Activated T-helper 17 cell treated with anti-CD3 and anti-CD28 coated beads, Interleukin-2, amount 50 U/mL, for 72 hours (primary cell): ENCODE measurements around the gene MGAT2. TPM values are rescaled to one million over a fixed set of nuclear protein-coding genes. Genes with fewer than 3 reads are reported as not detected.
"Not testable (repeated sequence)": the region's sequence is repeated elsewhere in the genome, so short reads cannot be mapped to it uniquely, and the experiment has no call there.

Experiments
- ATAC-seq: fragments of 150-1000 bp; cut with Tn5 transposase; replicated peaks from 2 replicates; pipeline ENCODE4 v1.10.0; 2021; ENCODE audit warnings: mild to moderate bottlenecking, moderate library complexity
- H3K27ac Mint-ChIP-seq: one replicate; pipeline ENCODE4 v1.8.0; 2022; ENCODE audit warnings: mixed read lengths
- H3K27me3 Mint-ChIP-seq: one replicate; pipeline ENCODE4 v1.8.0; 2022; ENCODE audit warnings: mixed read lengths
- H3K36me3 Mint-ChIP-seq: one replicate; pipeline ENCODE4 v1.8.0; 2022; ENCODE audit warnings: low read depth, mild to moderate bottlenecking, mixed read lengths
- H3K4me1 Mint-ChIP-seq: one replicate; pipeline ENCODE4 v1.8.0; 2022; ENCODE audit warnings: mixed read lengths
- H3K4me3 Mint-ChIP-seq: one replicate; pipeline ENCODE4 v1.8.0; 2022; ENCODE audit warnings: mild to moderate bottlenecking, mixed read lengths
- H3K9me3 Mint-ChIP-seq: one replicate; pipeline ENCODE4 v1.8.0; 2022; ENCODE audit warnings: mixed read lengths
- total RNA-seq, 2 donors: library from RNA; stranded (reverse); gene quantifications; one replicate each; pipeline ENCODE4 v1.2.3, GENCODE V29; 2022

The MGAT2 gene
- total RNA-seq, 2 donors from 2014 or later = 44.6 to 49.3 TPM

GRCh38 chr14:49593016-49593415, 27.6 kb upstream of the MGAT2 start:
- ATAC-seq = no peak
- Mint-ChIP-seq H3K27me3 (no peaks in the 10 kb centered on the region), H3K4me1 (peaks cover 4% of the 10 kb centered on the region), H3K4me3 (no peak overlapping the region), H3K9me3 (no peaks in the 10 kb centered on the region), H3K36me3 (peaks cover 3% of the 10 kb centered on the region), H3K27ac (no peak overlapping the region)

- Mint-ChIP-seq H3K27me3 (no peaks in the 10 kb centered on the region), H3K27ac (no peak overlapping the region), H3K4me1 (peaks cover 3% of the 10 kb centered on the region), H3K9me3 (no peaks in the 10 kb centered on the region), H3K36me3 (peaks cover 14% of the 10 kb centered on the region), H3K4me3 (no peak overlapping the region)
- ATAC-seq = no peak
Measured at GRCh38 chr14:49594347-49595091, 26.1 kb upstream of the MGAT2 start.

GRCh38 chr14:49598189-49598484, 22.5 kb upstream of the MGAT2 start:
- no peaks in the 10 kb centered on the region for H3K27me3 Mint-ChIP-seq
- peaks cover 10% of the 10 kb centered on the region for H3K4me1 Mint-ChIP-seq
- ATAC-seq = peak; percentile 19
- H3K4me3 Mint-ChIP-seq = peak overlapping the region; percentile 99
- H3K9me3 Mint-ChIP-seq = no peaks in the 10 kb centered on the region
- H3K27ac Mint-ChIP-seq = peak overlapping the region; percentile 98
- H3K36me3 Mint-ChIP-seq = peaks cover 37% of the 10 kb centered on the region

GRCh38 chr14:49598485-49599300, 21.9 kb upstream of the MGAT2 start, which contains the start of gene LRR1:
Gene LRR1 (plus strand): TSS chr14:49598940. CDS start chr14:49599021, 81 bp downstream.
- no peaks in the 10 kb centered on the region for H3K9me3 Mint-ChIP-seq
- peak within 1 kb of the TSS; percentile 99 for H3K4me3 Mint-ChIP-seq
- H3K27me3 Mint-ChIP-seq = no peaks in the 10 kb centered on the region
- H3K27ac Mint-ChIP-seq = peak within 1 kb of the TSS; percentile 98
- peaks cover 41% of the 10 kb centered on the region for H3K36me3 Mint-ChIP-seq
- peaks cover 10% of the 10 kb centered on the region for H3K4me1 Mint-ChIP-seq
- peak; percentile 88 for ATAC-seq

GRCh38 chr14:49607583-49607982, 13.0 kb upstream of the MGAT2 start:
- Mint-ChIP-seq H3K9me3 (no peaks in the 10 kb centered on the region), H3K27me3 (no peaks in the 10 kb centered on the region), H3K4me3 (no peak overlapping the region), H3K4me1 (peaks cover 5% of the 10 kb centered on the region), H3K27ac (no peak overlapping the region), H3K36me3 (peaks cover 62% of the 10 kb centered on the region)
- no peak for ATAC-seq

GRCh38 chr14:49612251-49612650, 8.3 kb upstream of the MGAT2 start:
- no peak overlapping the region for H3K4me3 Mint-ChIP-seq
- no peaks in the 10 kb centered on the region for H3K4me1 Mint-ChIP-seq
- ATAC-seq = no peak
- H3K36me3 Mint-ChIP-seq = peaks cover 57% of the 10 kb centered on the region
- no peak overlapping the region for H3K27ac Mint-ChIP-seq
- no peaks in the 10 kb centered on the region for H3K9me3 Mint-ChIP-seq
- H3K27me3 Mint-ChIP-seq = no peaks in the 10 kb centered on the region

- no peak overlapping the region for H3K4me3 Mint-ChIP-seq
- ATAC-seq = no peak
- H3K9me3 Mint-ChIP-seq = no peaks in the 10 kb centered on the region
- peaks cover 57% of the 10 kb centered on the region for H3K36me3 Mint-ChIP-seq
- H3K27me3 Mint-ChIP-seq = no peaks in the 10 kb centered on the region
- H3K27ac Mint-ChIP-seq = no peak overlapping the region
- no peaks in the 10 kb centered on the region for H3K4me1 Mint-ChIP-seq
Measured at GRCh38 chr14:49612671-49613070, 7.9 kb upstream of the MGAT2 start.

GRCh38 chr14:49614196-49614595, 6.4 kb upstream of the MGAT2 start:
- ATAC-seq = no peak
- Mint-ChIP-seq H3K4me1 (peaks cover 11% of the 10 kb centered on the region), H3K27ac (no peak overlapping the region), H3K36me3 (peaks cover 61% of the 10 kb centered on the region), H3K4me3 (no peak overlapping the region), H3K9me3 (no peaks in the 10 kb centered on the region), H3K27me3 (no peaks in the 10 kb centered on the region)

- Mint-ChIP-seq H3K4me1 (peaks cover 11% of the 10 kb centered on the region), H3K36me3 (peaks cover 69% of the 10 kb centered on the region), H3K27ac (peak overlapping the region; percentile 48), H3K4me3 (no peak overlapping the region), H3K27me3 (no peaks in the 10 kb centered on the region), H3K9me3 (no peaks in the 10 kb centered on the region)
- no peak for ATAC-seq
Measured at GRCh38 chr14:49615776-49616175, 4.8 kb upstream of the MGAT2 start.

GRCh38 chr14:49617852-49618519, 2.6 kb upstream of the MGAT2 start:
- Mint-ChIP-seq H3K4me1 (peaks cover 19% of the 10 kb centered on the region), H3K36me3 (peaks cover 84% of the 10 kb centered on the region), H3K27ac (peak overlapping the region; percentile 99), H3K9me3 (no peaks in the 10 kb centered on the region), H3K27me3 (no peaks in the 10 kb centered on the region), H3K4me3 (peak overlapping the region; percentile 95)
- no peak for ATAC-seq

GRCh38 chr14:49619273-49619672, 1.3 kb upstream of the MGAT2 start:
- Mint-ChIP-seq H3K27ac (peak overlapping the region; percentile 99), H3K4me1 (peaks cover 19% of the 10 kb centered on the region), H3K4me3 (peak overlapping the region; percentile 95), H3K36me3 (peaks cover 92% of the 10 kb centered on the region)
- not testable (repeated sequence) for ATAC-seq, H3K27me3 Mint-ChIP-seq, H3K9me3 Mint-ChIP-seq

- no peaks in the 10 kb centered on the region for H3K27me3 Mint-ChIP-seq
- no peaks in the 10 kb centered on the region for H3K9me3 Mint-ChIP-seq
- no peak for ATAC-seq
- peaks cover 93% of the 10 kb centered on the region for H3K36me3 Mint-ChIP-seq
- peak overlapping the region; percentile 95 for H3K4me3 Mint-ChIP-seq
- peak overlapping the region; percentile 99 for H3K27ac Mint-ChIP-seq
- peaks cover 19% of the 10 kb centered on the region for H3K4me1 Mint-ChIP-seq
Measured at GRCh38 chr14:49619730-49620129, 869 bp upstream of the MGAT2 start.

GRCh38 chr14:49621114-49621881, 699 bp downstream of the MGAT2 start:
- peak; percentile 7 for ATAC-seq
- peaks cover 19% of the 10 kb centered on the region for H3K4me1 Mint-ChIP-seq

GRCh38 chr14:49622022-49622607, 1.5 kb downstream of the MGAT2 start:
- Mint-ChIP-seq H3K4me1 (peaks cover 19% of the 10 kb centered on the region), H3K27me3 (no peaks in the 10 kb centered on the region), H3K9me3 (no peaks in the 10 kb centered on the region), H3K36me3 (peaks cover 95% of the 10 kb centered on the region), H3K27ac (peak overlapping the region; percentile 99), H3K4me3 (peak overlapping the region; percentile 95)
- no peak for ATAC-seq

More at GRCh38 chr14:49621114-49621881, 699 bp downstream of the MGAT2 start:
- Mint-ChIP-seq H3K9me3 (no peaks in the 10 kb centered on the region), H3K36me3 (peaks cover 99% of the 10 kb centered on the region), H3K27me3 (no peaks in the 10 kb centered on the region), H3K27ac (peak overlapping the region; percentile 99), H3K4me3 (peak overlapping the region; percentile 95)
